HEK293 (cell line): ENCODE measurements around the gene DCUN1D2.

Experiments
- MYNN ChIP-seq: fragments of 450-650 bp; formaldehyde crosslinking; IDR thresholded peaks from 2 replicates; pipeline ENCODE4 v1.5.1; 2016; ENCODE audit warnings: missing biosample characterization, missing genetic modification characterization, borderline replicate concordance
- ZNF292 ChIP-seq: fragments of 450-650 bp; formaldehyde crosslinking; IDR thresholded peaks from 2 replicates; pipeline ENCODE4 v1.5.1; 2016; ENCODE audit warnings: low read depth, missing biosample characterization, missing genetic modification characterization, borderline replicate concordance
- ZNF335 ChIP-seq: fragments of 450-650 bp; formaldehyde crosslinking; conservative IDR thresholded peaks from 2 replicates; pipeline ENCODE4 v1.5.1; 2016; ENCODE audit warnings: missing biosample characterization, missing genetic modification characterization
- ZNF624 ChIP-seq: fragments of 450-650 bp; formaldehyde crosslinking; IDR thresholded peaks from 2 replicates; pipeline ENCODE4 v1.5.1; 2017; ENCODE audit warnings: missing biosample characterization, missing genetic modification characterization
- ZNF747 ChIP-seq: fragments of 450-650 bp; formaldehyde crosslinking; IDR thresholded peaks from 2 replicates; pipeline ENCODE4 v1.5.1; 2016; ENCODE audit warnings: missing biosample characterization, missing genetic modification characterization
- TF ChIP-seq, protein P1 (sequence below): fragments of 450-650 bp; formaldehyde crosslinking; IDR thresholded peaks from 2 replicates; pipeline ENCODE4 v1.5.1; 2016; ENCODE audit warnings: missing biosample characterization, missing genetic modification characterization
- TF ChIP-seq, protein P2 (sequence below): fragments of 450-650 bp; formaldehyde crosslinking; IDR thresholded peaks from 2 replicates; pipeline ENCODE4; 2016; ENCODE audit warnings: missing biosample characterization, missing genetic modification characterization
- TF ChIP-seq, protein P3 (sequence below): IDR thresholded peaks from 2 replicates; pipeline ENCODE4 v1.6.1; 2011; ENCODE audit warnings: mild to moderate bottlenecking, low read depth, low read length, borderline replicate concordance
- TF ChIP-seq, protein P4 (sequence below): fragments of 450-650 bp; formaldehyde crosslinking; IDR thresholded peaks from 2 replicates; pipeline ENCODE4 v1.5.1; 2016; ENCODE audit warnings: missing biosample characterization, missing genetic modification characterization

DNA sequence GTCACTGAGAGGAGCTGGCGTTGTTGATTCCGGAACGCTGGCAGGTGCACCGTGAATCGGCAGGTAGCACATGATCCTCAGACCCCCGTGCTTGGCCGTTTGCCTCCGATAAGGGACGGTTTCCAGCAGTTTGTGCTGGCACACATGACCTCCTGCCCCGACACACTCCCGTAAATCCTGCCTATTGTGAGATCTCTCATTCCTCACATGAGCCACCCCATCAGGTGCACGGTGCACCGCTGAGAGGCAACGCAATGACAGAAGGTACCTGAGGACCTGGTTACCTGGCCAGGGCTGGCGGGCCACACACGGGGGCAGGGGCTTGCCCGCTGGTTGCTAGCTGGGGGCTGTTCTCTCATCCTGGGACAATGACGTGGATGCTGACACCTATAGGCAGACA is 35.1 kb downstream of the DCUN1D2 start:
- TF ChIP-seq, protein P1, sequence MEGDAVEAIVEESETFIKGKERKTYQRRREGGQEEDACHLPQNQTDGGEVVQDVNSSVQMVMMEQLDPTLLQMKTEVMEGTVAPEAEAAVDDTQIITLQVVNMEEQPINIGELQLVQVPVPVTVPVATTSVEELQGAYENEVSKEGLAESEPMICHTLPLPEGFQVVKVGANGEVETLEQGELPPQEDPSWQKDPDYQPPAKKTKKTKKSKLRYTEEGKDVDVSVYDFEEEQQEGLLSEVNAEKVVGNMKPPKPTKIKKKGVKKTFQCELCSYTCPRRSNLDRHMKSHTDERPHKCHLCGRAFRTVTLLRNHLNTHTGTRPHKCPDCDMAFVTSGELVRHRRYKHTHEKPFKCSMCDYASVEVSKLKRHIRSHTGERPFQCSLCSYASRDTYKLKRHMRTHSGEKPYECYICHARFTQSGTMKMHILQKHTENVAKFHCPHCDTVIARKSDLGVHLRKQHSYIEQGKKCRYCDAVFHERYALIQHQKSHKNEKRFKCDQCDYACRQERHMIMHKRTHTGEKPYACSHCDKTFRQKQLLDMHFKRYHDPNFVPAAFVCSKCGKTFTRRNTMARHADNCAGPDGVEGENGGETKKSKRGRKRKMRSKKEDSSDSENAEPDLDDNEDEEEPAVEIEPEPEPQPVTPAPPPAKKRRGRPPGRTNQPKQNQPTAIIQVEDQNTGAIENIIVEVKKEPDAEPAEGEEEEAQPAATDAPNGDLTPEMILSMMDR (tag by site-specific recombination), result no peak
- TF ChIP-seq, protein P2, sequence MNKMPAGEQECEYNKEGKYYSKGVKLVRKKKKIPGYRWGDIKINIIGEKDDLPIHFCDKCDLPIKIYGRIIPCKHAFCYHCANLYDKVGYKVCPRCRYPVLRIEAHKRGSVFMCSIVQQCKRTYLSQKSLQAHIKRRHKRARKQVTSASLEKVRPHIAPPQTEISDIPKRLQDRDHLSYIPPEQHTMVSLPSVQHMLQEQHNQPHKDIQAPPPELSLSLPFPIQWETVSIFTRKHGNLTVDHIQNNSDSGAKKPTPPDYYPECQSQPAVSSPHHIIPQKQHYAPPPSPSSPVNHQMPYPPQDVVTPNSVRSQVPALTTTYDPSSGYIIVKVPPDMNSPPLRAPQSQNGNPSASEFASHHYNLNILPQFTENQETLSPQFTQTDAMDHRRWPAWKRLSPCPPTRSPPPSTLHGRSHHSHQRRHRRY (tag by site-specific recombination), result no peak
- TF ChIP-seq ZNF335 (tag by site-specific recombination) (no peak), ZNF747 (tag by site-specific recombination) (no peak), ZNF292 (tag by site-specific recombination) (no peak), ZNF624 (tag by site-specific recombination) (no peak), MYNN (tag by site-specific recombination) (no peak)
- TF ChIP-seq, protein P3, sequence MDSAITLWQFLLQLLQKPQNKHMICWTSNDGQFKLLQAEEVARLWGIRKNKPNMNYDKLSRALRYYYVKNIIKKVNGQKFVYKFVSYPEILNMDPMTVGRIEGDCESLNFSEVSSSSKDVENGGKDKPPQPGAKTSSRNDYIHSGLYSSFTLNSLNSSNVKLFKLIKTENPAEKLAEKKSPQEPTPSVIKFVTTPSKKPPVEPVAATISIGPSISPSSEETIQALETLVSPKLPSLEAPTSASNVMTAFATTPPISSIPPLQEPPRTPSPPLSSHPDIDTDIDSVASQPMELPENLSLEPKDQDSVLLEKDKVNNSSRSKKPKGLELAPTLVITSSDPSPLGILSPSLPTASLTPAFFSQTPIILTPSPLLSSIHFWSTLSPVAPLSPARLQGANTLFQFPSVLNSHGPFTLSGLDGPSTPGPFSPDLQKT, result no peak
- TF ChIP-seq, protein P4, sequence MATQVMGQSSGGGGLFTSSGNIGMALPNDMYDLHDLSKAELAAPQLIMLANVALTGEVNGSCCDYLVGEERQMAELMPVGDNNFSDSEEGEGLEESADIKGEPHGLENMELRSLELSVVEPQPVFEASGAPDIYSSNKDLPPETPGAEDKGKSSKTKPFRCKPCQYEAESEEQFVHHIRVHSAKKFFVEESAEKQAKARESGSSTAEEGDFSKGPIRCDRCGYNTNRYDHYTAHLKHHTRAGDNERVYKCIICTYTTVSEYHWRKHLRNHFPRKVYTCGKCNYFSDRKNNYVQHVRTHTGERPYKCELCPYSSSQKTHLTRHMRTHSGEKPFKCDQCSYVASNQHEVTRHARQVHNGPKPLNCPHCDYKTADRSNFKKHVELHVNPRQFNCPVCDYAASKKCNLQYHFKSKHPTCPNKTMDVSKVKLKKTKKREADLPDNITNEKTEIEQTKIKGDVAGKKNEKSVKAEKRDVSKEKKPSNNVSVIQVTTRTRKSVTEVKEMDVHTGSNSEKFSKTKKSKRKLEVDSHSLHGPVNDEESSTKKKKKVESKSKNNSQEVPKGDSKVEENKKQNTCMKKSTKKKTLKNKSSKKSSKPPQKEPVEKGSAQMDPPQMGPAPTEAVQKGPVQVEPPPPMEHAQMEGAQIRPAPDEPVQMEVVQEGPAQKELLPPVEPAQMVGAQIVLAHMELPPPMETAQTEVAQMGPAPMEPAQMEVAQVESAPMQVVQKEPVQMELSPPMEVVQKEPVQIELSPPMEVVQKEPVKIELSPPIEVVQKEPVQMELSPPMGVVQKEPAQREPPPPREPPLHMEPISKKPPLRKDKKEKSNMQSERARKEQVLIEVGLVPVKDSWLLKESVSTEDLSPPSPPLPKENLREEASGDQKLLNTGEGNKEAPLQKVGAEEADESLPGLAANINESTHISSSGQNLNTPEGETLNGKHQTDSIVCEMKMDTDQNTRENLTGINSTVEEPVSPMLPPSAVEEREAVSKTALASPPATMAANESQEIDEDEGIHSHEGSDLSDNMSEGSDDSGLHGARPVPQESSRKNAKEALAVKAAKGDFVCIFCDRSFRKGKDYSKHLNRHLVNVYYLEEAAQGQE, result no peak
